ENCODE results near the gene SAMD1.

SAMD1 gene

DNA sequence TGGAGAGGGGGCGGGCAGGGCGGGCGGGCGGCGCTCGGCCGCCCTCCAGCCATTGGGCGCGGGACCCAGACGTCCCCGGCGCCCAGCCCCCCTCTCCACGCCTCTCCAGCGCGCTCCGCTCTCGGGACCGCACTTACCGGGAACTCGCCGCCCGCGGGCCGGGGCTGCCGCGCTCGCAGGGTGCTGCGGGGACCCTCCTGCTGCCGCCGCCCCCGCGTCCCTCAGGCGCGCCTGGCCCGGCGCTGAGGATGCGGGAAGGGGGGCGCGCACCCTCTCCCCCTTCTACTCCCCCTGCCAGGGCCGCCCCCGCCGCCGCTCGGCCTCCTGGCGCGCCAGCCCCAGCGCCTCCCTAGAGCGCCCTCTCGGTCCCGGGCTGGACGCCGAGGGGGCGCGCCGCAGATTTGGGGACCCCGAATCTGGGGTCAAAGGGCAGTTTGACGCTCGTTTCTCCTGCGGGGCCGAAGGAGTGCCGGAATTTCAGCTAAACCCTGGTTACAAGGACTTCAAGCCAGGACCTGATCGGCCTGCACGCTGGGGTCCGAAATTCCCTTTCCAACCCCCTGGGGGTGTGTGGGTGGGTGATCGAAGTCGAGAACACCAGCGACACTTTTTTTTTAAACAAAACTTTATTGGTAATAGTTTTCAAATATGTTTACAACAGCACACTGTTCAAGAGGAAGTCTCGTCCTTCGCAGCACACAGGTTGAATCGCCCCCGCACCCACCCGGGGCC lies 696 bp upstream of the SAMD1 start:
- DNase-seq (ENCODE audit: insufficient read length, low spot score) (peak; percentile 71), FAIRE-seq (no peak)
- TF ChIP-seq POLR2A (IDR thresholded peaks at IDR 0.05; ENCODE audit: low read depth, low read length): peak; percentile 77

DNA sequence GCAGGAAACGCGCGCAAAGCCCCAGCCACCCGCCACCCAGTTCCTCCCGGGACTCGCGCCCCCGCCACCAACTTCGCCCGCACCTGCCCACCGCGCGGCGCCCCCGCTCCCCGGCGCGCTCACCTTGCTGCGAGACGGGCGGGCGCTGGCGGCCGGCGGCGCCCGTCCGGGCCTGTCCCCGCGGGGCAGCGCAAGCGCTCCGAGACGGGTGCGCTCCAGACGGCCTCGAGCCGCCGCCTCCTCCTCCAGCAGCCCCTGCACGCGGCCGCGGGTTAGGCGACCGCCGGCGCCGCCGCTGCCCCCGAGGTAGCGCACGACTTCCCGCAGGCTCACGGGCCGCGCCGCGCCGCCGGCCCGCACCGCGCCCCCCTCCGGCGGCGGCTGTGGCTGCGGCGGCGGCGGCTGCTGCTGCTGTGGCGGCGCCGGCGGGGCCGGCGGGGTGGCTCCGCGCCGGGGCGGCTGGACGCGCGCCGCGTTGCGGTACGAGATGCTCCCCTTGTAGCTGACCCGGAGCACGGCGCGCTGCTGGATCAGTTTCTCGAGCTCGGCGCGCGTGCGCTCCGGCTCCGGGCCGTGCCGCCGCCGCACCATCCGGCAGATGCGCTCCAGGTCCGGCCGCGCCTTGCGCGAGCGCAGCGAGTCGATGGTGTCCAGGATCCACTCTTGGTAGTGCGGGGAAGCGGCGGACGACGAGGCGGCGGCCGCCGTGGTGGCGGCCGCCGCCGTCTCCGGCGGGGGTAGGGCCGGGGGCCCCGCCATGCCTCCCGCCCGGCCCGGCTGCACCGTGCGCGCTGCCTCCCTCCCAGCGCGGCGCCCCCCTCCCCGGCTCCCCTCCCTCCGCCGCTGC lies 666 bp downstream of the SAMD1 start:
- FAIRE-seq (no peak), DNase-seq (ENCODE audit: insufficient read length, low spot score) (no peak)
- peak; percentile 24; the same call in 1 of the 2 replicates for TF ChIP-seq POLR2A (IDR thresholded peaks at IDR 0.05; ENCODE audit: low read depth, low read length)

DNA sequence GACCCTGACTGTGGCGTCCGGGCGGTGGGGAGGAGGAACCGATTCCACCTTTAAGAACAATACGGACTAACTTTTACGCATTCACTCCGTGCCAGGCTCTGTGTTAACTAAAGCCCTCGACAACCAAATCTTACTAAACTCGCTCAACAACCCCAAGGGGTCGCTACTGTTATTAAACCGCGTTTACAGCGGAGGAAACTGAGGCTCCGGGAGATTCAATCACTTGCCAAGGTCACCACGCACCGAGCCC lies 1.2 kb downstream of the SAMD1 start:
- DNase-seq (ENCODE audit: insufficient read length, low spot score) (no peak), FAIRE-seq (no peak)
- TF ChIP-seq POLR2A (IDR thresholded peaks at IDR 0.05; ENCODE audit: low read depth, low read length): no peak

DNA sequence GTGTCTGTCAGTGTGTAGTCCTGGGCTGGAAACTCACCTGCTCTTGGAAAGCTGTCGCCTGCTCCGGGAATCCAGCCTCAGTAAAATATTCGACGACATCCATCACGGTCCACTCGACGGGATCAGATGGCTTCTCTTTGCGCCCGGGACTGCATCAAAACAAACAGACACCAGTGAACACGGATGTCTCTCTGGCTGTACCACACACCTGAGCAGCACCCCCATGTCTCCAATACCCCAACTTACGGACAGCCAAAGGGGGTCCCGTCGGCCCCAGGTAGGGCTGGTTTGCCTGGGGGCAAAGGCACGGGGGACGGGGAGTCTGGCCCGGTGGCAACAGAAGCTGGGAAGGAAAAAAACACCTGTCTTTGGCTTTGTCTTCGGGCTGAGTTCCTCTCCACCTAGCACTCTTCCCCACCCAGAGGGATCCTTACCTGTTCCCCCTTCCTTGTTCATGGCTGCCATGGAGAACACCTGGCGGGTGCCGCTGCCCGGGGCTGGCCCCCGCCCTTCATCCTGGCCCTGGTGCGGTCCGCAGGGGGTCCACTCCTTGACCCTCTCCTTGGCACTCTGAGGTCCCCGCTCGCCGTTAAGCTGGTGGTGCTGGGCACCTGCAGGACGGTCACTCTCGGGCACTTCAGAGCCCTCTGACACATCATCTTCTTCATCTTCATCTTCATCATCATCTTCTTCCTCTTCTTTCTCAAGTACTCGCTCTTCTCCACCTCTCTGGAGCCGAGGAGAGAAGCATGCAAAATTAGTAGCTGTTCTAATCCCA lies 1.7 kb downstream of the SAMD1 start:
- TF ChIP-seq POLR2A (IDR thresholded peaks at IDR 0.05; ENCODE audit: low read depth, low read length): no peak
- FAIRE-seq (no peak), DNase-seq (ENCODE audit: insufficient read length, low spot score) (no peak)

DNA sequence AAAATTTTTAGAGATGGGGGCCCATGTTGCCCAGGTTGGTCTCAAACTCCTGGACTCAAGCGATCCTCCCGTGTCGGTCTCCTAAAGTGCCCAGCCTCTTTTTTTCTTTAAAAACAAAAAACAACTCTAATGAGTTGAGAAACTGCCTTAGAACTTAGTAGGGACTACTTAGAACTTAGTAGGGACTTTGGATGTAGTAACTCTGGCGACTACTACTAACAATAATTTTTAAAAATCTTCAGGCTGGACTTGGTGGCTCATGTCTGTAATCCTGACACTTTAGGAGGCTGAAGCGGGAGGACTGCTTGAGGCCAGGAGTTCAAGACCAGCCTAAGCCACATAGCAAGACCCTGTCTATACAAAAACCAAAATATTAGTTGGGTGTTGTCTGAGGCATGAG lies 4.5 kb downstream of the SAMD1 start:
- no peak for FAIRE-seq
- no peak for DNase-seq (ENCODE audit: insufficient read length, low spot score)
- no peak for TF ChIP-seq POLR2A (IDR thresholded peaks at IDR 0.05; ENCODE audit: low read depth, low read length)

DNA sequence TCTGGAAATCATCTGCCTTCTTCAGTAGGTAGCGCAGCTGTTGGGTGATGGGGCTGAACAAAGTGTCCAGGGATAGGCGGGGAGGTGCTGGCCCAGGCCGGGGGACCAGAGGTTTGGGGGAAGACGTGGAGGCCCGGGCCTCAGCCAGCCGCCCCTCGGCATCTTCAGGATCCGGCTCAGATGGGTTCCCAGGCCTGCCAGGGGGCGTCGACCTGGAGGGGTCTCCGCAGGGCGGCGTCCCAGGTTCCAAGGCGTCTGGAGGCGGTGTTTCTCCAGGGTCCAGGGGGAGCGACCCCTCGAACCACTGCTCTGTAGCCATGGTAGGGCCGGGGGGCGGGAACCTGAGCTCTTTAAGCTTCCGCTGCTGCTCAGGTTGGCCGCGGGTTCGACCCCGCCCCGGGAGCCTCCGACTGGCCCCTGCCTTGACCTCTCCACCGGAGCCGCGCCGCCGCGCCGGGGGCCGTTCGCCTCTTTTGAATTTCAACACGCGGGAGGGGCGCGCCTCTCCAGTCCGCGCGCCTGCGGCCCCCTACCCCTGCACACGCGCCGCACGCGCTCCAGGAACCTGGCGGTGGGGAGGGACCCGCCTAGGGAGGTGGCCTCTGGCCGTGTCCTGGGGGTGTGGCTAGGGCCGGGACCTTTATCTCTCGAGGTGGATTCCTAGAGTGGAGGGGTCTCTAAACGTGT lies 5.1 kb downstream of the SAMD1 start, which contains the start of gene C19orf67:
C19orf67 (minus strand) TSS at position 475 of the 687 bp plus-strand sequence; CDS start at position 319, 156 bp downstream.
- no peak for FAIRE-seq
- no peak for TF ChIP-seq POLR2A (IDR thresholded peaks at IDR 0.05; ENCODE audit: low read depth, low read length)
- no peak for DNase-seq (ENCODE audit: insufficient read length, low spot score)

DNA sequence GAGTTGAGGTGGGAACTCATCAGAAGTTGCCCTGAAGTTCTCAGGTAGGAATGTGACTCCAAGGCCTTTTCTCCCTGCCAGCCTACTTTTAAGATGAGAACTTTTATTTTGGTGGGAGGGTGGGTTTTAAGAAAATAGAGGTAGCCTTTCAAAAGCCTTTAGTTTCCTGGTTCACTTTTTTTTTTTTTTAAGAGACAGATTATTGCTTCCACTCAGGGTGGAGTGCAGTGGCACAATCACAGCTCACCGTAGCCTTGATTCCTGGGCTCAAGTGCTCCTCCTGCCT lies 7.9 kb downstream of the SAMD1 start:
- no peak for TF ChIP-seq POLR2A (IDR thresholded peaks at IDR 0.05; ENCODE audit: low read depth, low read length)
- DNase-seq (ENCODE audit: insufficient read length, low spot score) (no peak), FAIRE-seq (no peak)

DNA sequence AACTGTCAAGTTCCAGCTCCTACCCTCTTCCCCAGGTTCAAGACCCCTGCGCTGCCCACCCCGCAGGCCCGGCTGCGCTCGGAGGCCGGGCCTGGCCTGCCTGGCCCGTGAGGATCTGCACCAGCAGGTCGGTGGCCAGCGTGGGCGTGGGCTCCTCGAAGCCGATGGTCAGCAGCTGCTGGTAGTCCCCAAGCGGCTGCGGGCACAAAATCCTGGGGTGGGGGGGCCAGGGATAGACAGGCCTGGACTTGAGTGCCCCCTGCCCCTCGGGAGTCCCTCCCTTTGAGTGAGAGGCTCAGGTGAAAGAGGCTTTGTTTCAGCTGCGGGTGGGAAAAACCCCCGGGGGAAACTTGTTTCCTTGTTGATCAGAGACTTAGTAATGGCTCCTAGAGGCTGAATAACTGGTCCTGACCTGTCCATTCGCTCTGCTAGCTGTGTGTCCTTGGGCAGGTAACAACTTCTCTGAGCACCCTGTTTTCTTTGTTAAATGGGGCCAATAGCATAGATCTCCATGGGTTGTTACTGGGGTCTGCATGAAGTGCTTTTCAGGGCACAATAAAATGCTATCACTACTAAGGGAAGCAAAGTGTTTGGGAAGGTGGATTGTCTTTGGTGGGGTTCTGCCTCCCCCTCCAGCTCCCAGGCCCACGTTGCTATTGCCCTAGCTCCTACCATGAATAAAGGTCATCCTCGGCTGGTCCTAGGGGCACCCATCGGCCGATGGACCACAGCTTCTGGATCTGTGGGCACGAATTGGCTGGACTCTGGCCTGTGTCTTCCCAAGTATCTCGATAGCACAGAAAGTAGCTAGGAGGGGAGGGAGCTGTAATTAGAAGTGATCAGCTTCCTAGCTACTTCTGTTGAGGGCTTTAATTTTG lies 8.5 kb downstream of the SAMD1 start:
- DNase-seq (ENCODE audit: insufficient read length, low spot score) (no peak), FAIRE-seq (no peak)
- no peak for TF ChIP-seq POLR2A (IDR thresholded peaks at IDR 0.05; ENCODE audit: low read depth, low read length)

DNA sequence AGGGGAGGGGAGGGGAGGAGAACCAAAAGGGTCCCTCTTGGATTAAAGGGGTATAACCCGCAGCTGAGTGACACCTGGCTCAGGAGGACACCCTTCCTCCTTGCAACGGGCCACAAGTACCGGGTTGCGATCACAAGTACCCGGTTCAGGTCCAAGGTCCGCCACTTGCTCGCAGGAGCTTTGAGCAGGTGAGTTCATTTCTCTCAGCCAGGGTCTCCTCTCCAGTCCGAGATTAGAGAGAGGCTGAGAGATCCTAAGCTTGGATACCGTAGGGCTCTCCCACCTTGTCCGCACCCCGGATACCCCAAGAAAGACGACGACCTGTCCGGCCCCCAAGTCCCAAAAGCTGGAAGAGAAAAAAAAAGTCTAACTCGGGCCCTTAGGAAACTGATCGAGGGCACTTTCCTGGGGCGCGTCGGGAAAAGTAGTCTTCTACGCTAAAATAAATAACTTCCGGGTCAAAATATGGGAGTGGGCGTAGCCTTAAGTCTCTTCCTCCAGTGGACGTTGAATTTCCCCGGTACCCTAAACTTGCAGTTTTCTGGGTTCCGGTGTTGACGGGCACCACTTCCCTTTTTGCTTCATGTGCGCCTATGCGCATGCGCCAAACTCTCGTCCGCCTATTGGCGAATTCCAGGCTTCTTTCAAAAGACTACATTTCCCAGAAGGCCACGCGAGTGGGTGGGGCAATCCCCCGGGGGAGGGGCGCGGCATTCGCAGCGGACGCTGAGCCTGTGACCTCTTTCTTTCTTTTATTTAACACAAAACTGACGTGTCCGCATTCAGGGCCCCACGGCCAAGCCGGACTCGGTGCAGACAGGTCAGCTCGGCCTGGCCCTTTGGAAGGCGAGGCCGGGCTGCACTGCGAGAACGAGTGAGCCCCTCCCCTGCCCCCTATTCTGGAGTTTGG lies 9.4 kb downstream of the SAMD1 start:
- TF ChIP-seq POLR2A (IDR thresholded peaks at IDR 0.05; ENCODE audit: low read depth, low read length): peak; percentile 67
- DNase-seq (ENCODE audit: insufficient read length, low spot score): peak; percentile 94
- FAIRE-seq: peak; percentile 85

DNA sequence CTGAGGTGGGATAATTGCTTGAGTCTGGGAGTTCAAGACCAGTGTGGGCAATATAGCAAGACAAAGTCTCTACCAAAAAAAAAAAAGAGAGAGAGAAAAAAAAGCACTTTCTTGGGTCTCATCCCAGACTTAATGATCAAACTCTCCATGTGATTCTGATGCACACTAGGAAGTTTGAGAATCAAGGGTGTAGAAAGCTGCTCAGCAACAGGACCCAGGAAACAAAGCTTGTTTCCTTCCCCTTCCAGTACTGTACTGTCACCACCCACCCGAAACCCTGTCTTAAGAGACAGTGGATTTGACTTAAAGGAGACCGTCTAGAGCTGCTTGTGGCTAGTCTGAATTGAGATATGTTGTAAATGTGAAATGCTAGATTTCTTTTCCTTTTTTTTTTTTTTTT lies 12.1 kb downstream of the SAMD1 start:
- DNase-seq (ENCODE audit: insufficient read length, low spot score) (no peak), FAIRE-seq (no peak)
- no peak for TF ChIP-seq POLR2A (IDR thresholded peaks at IDR 0.05; ENCODE audit: low read depth, low read length)

DNA sequence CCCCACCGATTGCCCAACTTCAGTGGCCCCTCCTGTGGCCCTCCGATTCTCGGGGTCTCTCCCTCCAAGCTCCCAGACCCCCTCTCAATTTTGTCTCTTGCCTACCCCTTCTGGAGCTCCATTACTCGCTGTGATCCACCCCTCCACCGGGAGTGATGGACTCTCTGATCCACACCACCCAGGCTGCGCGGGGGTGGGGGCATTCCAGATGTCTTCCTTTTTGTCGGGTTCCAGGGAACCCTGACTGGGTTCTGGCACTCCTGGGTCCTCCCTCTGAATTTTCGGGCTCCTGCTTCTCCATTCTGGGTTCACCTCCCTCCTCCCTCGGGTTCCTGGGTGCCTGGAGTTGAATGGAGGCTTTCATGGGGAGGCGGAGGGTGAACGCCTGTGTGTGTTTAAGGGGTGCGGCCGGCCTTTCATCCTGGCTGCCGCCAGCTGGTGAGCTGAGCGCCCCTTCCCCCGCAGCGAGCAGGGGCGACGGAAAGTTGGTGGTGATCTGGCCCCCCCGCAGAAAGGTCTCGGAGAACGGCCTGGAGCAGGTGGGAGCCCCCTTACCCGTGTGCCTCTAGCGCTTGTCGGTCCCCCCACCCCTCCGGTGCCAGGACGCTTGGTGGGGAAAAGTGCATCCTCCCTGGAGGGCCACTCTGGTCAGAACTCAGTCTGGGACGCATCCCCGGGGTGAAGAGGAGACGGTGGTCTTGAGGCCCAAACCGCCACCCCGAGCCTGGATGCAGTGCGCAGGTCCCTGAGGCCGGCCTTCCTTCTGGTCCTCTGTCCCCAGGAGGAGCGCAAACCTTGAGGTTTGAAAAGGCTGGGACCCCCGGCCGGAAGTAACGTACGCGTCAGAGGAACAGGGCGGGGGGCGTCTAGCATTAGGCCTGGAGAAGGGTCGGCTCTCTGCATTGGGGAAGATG lies 16.4 kb downstream of the SAMD1 start:
- DNase-seq (ENCODE audit: insufficient read length, low spot score): no peak
- no peak for TF ChIP-seq POLR2A (IDR thresholded peaks at IDR 0.05; ENCODE audit: low read depth, low read length)
- no peak for FAIRE-seq

All from H54 (cell line).